ENCODE results near the gene PIBF1.

- peak; percentile 91 to 98 for TF ChIP-seq POLR2A (IDR thresholded peaks at IDR 0.05)
- TF ChIP-seq CTCF (IDR thresholded peaks at IDR 0.05), result no peak
- TF ChIP-seq EP300 (IDR thresholded peaks at IDR 0.05), result peak in 1 of 2 donors; percentile 98
These were observed 277.0 kb downstream of the PIBF1 start, which contains the start of gene KLF5 for GRCh38 chr13:73058736-73059459.

All from tibial nerve (tissue), 4 donors.